GM21423 (cell line): ENCODE measurements around the gene UBE2I.

Experiments
- ATAC-seq: cut with Tn5 transposase; IDR thresholded peaks from one replicate; pipeline ENCODE4 v1.9.1; 2021; ENCODE audit warnings: mild to moderate bottlenecking, moderate library complexity; ENCODE audit not compliant: unreplicated experiment

Gene UBE2I

DNA sequence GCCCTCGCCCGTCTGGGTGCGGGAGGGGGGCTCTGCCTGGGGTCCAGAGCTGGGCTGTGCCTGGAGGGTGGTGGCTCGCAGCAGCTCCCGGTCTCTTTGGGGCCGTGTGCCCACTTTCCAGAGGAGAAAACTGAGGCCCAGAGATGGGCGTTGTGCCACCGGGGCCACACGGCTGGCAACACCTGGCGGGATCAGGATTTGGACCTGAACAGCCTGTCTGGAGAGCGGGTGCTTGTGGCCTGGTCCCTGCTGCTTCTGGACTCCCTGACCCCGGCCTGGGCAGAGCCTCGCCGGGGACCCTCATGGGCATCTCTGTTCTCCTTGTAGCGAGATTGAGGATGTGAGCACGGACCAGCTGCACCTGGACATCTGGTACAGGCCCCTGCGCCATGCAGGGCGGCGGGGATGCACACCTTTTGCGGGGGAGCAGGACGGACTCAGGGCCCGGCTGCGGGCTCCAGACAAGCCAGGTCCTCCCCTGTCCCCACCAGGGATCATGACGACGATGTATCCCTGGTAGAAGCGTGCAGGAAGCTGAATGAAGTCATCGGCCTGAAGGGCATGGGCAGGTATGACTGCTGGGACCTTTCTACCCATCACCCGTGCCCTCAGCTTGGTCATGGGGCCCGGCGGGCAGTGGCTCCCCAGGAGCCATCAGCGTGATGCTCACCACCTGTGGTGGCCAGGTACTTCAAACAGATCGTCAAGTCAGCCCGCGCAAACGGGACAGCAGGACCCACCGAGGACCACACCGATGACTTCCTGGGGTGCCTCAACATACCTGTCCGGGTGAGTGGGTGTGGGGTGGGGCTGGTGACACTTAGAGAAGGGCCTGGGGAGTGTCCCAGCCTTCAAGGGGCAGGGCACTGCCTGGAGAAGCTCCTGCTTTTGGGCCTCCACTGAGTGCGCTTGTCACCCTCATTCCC is 32.3 kb downstream of the UBE2I start:
- no peak for ATAC-seq

GRCh38 chr16:1342526-1343427 is 33.3 kb downstream of the UBE2I start:
- ATAC-seq: peak; percentile 86

DNA sequence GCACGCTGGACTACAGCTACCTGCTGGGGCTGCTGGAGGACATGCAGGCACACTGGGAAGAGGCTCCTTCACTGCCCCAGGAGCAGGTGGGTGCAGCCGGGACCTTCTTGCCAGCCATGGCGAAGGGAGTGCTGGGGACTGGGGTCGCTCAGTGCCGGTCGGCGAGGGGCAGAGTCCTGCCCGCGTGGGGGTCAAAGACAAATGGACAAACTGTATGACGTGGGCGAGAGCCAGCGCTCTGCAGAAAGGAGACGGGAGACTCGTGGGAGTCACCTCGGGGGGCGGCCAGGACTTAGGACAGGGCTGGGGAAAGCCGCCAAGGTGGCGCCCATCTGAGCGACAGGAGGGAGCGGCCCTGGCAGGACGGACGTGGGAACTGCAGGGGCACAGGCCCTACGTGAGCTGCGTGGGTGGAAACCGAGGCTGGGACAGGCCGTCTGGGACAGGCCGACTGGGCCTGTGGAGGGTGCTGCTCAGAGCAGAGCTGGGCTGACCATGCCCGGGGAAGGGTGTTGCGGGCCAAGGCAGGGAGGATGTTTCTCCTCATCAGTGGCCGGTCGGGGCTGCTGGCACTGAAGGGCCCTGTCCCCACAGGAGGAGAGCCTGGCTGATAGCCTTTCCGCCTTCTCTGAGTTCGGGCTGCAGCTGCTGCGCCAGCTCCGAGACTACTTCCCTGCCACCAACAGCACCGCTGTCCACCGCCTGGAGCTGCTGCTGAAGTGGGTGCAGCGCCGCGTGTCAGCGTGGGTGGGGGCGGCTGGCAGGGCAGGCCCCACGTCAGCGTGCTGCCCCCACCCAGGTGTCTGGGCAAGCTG is 34.2 kb downstream of the UBE2I start:
- no peak for ATAC-seq

GRCh38 chr16:1344499-1344898 is 35.1 kb downstream of the UBE2I start:
- ATAC-seq: no peak

GRCh38 chr16:1345087-1345486 is 35.7 kb downstream of the UBE2I start:
- ATAC-seq: no peak

GRCh38 chr16:1345651-1346421 is 36.4 kb downstream of the UBE2I start:
- no peak for ATAC-seq

- ATAC-seq: no peak
Observed at GRCh38 chr16:1346422-1347285, 37.2 kb downstream of the UBE2I start.

DNA sequence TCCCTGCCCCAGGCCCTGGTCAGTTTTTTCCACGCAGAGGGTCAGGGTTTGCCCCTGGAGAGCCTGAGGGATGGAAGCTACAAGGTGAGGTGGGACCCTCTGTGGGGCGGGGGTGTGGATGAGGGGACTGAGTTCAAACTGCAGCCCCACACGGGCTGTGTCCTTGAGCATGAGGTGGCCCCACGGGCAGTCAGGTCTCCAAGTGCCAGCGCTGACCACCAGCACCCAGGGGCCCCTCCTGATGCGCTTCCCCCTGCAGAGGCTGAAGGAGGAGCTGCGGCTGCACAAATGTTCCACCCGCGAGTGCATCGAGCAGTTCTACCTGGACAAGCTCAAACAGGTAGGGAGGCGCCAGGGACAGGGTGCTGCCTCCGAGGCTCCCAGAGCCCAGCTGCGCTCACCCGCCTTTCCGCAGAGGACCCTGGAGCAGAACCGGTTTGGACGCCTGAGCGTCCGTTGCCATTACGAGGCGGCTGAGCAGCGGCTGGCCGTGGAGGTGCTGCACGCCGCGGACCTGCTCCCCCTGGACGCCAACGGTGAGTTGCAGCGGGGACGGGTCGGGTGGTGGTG is 37.9 kb downstream of the UBE2I start:
- no peak for ATAC-seq

- ATAC-seq: no peak
Observed at GRCh38 chr16:1347962-1348361, 38.5 kb downstream of the UBE2I start.

DNA sequence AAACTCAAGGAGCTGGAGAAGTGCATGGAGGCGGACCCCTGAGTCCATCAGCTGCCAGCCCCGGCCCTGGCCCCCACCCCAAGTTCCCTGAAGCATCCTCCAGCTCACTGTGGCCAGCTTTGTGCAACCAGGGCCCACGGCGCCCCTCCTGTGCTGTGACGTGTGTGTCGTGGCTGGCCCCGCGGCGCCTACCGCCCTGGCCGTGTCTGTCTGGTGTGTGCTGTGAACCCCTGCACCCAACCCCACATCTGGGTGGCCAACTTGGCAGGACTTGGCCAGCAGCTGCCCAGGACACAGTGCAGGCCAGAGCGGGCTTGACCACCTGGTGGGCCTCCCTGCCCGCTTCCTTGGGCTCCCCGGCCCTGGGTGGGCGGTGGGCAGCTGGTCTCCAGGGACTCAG is 39.0 kb downstream of the UBE2I start:
- ATAC-seq: no peak

DNA sequence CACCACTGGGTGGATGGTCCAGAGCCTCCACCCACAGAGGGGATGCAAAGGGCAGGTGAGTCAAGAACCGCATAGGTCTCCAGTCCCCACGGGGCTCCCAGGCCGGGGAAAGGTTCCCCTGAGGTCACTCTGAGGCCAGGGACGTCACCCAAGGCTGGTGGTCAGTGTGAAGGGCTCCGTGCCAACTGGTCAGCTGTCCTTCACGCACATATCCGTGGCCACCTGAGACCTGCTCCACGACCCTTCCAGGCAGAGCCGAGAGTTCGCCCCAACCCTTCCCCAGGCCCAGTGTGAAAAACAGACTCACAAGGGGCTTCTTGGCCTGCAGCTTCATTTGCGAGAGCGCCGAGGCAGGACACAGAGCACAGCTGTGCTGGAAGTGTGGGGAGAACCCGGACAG is 39.5 kb downstream of the UBE2I start:
- no peak for ATAC-seq

DNA sequence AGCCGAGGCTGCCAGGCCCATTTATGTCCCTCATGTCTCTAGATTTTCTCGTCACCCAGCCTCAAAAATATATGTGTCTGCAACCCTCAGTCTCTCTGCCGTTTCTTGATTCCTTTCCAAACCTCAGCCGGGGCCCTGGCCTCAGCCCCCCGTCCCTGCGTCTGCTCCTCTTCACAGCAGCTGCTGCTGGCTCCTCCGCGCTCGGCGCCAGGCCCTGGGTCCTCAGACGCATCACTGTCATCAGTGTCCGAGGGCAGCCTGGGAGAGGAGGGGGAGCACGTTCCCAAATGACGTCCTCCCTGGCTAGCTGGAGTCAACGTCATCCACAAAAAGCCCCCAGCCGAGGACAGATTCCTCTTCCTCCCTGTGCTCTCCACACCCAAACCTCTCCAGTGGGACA is 39.9 kb downstream of the UBE2I start:
- ATAC-seq: no peak

GRCh38 chr16:1349951-1350350 is 40.5 kb downstream of the UBE2I start:
- ATAC-seq: no peak

- no peak for ATAC-seq
Observed at GRCh38 chr16:1350691-1351090, 41.3 kb downstream of the UBE2I start.

GRCh38 chr16:1351215-1351581 is 41.8 kb downstream of the UBE2I start:
- peak; percentile 11 for ATAC-seq

DNA sequence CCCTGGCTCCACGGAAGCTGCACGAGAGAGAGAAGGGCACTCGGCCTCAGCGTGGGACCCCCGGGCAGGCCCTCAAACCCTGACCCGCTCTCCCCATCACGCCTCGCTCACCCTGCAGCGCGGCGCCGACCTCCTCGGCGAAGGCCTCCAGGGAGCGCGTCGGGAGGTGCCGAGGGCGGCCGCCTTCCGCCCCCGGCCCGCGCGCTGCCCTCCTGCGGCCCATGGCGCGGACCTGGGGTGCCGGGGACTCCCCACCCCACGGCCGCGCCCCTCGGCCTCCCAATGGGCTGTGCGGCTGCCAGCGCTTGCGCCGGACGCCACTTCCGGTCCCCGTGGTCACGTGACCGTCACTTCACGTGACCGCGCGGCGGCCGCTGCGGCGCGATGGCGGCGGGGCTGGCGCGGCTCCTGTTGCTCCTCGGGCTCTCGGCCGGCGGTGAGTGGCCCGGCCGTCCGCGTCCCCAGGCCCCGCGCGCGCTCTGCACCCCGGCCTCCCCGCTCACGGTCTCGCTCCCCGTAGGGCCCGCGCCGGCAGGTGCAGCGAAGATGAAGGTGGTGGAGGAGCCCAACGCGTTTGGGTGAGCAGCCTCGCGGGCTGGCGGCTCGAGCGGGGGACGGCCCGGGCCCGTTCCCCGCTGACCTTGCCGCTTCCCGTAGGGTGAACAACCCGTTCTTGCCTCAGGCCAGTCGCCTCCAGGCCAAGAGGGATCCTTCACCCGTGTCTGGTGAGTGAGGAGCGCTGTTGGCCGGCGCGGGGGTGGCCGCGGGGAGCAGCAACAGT is 42.3 kb downstream of the UBE2I start, which contains the start of the genes GNPTG and TSR3:
GNPTG (plus strand) TSS at position 350 of the 781 bp plus-strand sequence; CDS start at position 385, 35 bp downstream.
TSR3 (minus strand) TSS at position 297 of the 781 bp plus-strand sequence; CDS start at position 223, 74 bp downstream.
- peak; percentile 87 for ATAC-seq

DNA sequence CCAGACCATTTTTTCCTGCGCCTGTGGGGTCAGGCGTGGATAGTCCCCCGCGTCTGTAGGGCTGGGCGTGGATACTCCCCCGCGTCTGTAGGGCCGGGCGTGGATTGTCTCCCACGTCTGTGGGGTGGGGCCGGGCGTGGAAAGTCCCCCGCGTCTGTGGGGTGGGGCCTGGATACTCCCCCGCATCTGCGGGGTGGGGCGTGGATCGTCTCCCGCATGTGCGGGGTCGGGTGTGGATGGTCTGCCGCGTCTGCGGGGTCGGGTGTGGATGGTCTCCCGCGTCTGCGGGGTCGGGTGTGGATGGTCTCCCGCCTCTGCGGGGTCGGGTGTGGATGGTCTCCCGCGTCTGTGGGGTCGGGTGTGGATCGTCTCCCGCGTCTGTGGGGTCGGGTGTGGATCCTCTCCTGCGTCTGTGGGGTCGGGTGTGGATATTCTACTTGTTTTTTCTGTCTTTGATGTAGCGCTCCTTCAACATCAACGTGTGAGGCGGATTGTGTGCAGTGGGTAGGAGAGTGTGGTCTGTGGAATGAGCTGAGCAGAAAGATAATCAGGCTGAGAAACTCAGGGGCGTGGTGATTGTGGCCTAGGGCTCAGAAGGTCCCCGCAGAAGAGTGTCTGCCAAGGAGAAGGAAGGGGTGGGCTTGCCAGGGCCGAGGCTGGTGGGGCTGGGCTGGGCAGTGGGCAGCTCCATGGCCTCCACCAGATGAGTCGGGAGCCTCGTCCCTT is 45.5 kb downstream of the UBE2I start:
- no peak for ATAC-seq
